ENCODE measurements around the gene MCEMP1.

MCEMP1 gene

DNA sequence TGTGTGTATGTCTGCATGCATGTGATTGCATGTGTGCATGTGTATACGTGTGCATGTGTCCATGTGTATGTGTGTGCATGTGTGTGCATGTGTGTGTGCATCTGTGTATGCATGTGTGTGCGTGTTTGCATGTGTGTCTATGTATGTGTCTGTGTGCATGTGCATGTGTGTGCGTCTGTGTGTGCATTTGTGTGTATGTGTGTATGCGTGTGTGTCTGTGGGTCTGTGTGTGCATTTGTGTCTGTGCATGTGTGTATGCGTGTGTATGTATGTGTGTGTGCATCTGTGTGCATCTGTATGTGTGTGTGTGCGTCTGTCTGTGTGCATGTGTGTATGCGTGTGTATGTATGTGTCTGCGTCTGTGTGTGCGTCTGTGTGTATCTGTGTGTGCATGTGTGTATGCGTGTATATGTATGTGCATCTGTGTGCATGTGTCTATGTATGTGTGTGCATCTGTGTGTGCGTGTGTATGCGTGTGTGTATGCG is 37.0 kb upstream of the MCEMP1 start:
- no peak for DNase-seq
- Histone ChIP-seq H3K4me1 (ENCODE audit: insufficient read depth, low read length) (no peaks in the 10 kb centered on the region), H3K27ac (ENCODE audit: low read length) (no peak overlapping the region), H3K79me2 (ENCODE audit: insufficient read depth, low read length) (no peaks in the 10 kb centered on the region), H3K36me3 (ENCODE audit: insufficient read depth, low read length) (no peaks in the 10 kb centered on the region), H3K27me3 (ENCODE audit: insufficient read depth, low read length, poor library complexity) (no peaks in the 10 kb centered on the region), H4K20me1 (ENCODE audit: insufficient read depth, low read length) (no peaks in the 10 kb centered on the region), H3K9ac (ENCODE audit: low read depth, low read length) (no peak overlapping the region), H3K4me3 (ENCODE audit: low read depth in 1 of 2, low read length in 2 of 2) (no peak overlapping the region), H2AFZ (ENCODE audit: low read depth, low read length) (no peak overlapping the region), H3K4me2 (ENCODE audit: insufficient read depth, low read length) (no peak overlapping the region), H3K9me3 (ENCODE audit: insufficient read depth, low read length, severe bottlenecking) (peaks cover 5% of the 10 kb centered on the region)
- TF ChIP-seq, protein P1, sequence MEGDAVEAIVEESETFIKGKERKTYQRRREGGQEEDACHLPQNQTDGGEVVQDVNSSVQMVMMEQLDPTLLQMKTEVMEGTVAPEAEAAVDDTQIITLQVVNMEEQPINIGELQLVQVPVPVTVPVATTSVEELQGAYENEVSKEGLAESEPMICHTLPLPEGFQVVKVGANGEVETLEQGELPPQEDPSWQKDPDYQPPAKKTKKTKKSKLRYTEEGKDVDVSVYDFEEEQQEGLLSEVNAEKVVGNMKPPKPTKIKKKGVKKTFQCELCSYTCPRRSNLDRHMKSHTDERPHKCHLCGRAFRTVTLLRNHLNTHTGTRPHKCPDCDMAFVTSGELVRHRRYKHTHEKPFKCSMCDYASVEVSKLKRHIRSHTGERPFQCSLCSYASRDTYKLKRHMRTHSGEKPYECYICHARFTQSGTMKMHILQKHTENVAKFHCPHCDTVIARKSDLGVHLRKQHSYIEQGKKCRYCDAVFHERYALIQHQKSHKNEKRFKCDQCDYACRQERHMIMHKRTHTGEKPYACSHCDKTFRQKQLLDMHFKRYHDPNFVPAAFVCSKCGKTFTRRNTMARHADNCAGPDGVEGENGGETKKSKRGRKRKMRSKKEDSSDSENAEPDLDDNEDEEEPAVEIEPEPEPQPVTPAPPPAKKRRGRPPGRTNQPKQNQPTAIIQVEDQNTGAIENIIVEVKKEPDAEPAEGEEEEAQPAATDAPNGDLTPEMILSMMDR (IDR thresholded peaks at IDR 0.05; ENCODE audit: borderline replicate concordance, extremely low read depth, low read length, poor library complexity, severe bottlenecking): no peak
- TF ChIP-seq EZH2 (IDR thresholded peaks at IDR 0.05; ENCODE audit: borderline replicate concordance, low read depth, low read length, severe bottlenecking): no peak
- no peak for ATAC-seq (ENCODE audit: insufficient read depth, low read depth)

DNA sequence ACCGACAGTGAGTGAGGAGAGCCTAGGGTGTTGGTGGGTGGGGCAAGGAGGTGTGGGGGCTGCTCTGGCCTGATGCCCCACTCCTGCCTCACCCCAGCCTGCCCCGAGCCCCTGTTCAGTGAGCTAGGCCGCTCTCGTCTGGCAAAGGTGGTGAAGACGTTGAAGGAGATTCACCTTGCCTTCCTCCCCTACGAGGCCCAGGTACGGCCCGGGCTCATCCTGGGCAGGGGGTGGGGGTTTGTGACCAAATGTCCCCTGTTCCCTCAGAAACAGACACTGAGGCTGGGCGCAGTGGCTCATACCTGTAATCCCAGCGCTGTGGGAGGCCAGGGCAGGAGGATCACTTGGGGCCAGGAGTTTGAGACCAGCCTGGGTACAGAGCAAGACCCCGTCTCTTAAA is 36.1 kb upstream of the MCEMP1 start:
- Histone ChIP-seq H3K27me3 (ENCODE audit: insufficient read depth, low read length, poor library complexity) (no peaks in the 10 kb centered on the region), H3K4me3 (ENCODE audit: low read depth in 1 of 2, low read length in 2 of 2) (no peak overlapping the region), H3K79me2 (ENCODE audit: insufficient read depth, low read length) (no peaks in the 10 kb centered on the region), H3K4me2 (ENCODE audit: insufficient read depth, low read length) (no peak overlapping the region), H3K9me3 (ENCODE audit: insufficient read depth, low read length, severe bottlenecking) (peaks cover 5% of the 10 kb centered on the region), H3K27ac (ENCODE audit: low read length) (no peak overlapping the region), H3K9ac (ENCODE audit: low read depth, low read length) (no peak overlapping the region), H4K20me1 (ENCODE audit: insufficient read depth, low read length) (no peaks in the 10 kb centered on the region), H3K36me3 (ENCODE audit: insufficient read depth, low read length) (no peaks in the 10 kb centered on the region), H3K4me1 (ENCODE audit: insufficient read depth, low read length) (no peaks in the 10 kb centered on the region), H2AFZ (ENCODE audit: low read depth, low read length) (no peak overlapping the region)
- DNase-seq (no peak), ATAC-seq (ENCODE audit: insufficient read depth, low read depth) (no peak)
- TF ChIP-seq EZH2 (IDR thresholded peaks at IDR 0.05; ENCODE audit: borderline replicate concordance, low read depth, low read length, severe bottlenecking): no peak
- TF ChIP-seq, protein P1 (IDR thresholded peaks at IDR 0.05; ENCODE audit: borderline replicate concordance, extremely low read depth, low read length, poor library complexity, severe bottlenecking): no peak

DNA sequence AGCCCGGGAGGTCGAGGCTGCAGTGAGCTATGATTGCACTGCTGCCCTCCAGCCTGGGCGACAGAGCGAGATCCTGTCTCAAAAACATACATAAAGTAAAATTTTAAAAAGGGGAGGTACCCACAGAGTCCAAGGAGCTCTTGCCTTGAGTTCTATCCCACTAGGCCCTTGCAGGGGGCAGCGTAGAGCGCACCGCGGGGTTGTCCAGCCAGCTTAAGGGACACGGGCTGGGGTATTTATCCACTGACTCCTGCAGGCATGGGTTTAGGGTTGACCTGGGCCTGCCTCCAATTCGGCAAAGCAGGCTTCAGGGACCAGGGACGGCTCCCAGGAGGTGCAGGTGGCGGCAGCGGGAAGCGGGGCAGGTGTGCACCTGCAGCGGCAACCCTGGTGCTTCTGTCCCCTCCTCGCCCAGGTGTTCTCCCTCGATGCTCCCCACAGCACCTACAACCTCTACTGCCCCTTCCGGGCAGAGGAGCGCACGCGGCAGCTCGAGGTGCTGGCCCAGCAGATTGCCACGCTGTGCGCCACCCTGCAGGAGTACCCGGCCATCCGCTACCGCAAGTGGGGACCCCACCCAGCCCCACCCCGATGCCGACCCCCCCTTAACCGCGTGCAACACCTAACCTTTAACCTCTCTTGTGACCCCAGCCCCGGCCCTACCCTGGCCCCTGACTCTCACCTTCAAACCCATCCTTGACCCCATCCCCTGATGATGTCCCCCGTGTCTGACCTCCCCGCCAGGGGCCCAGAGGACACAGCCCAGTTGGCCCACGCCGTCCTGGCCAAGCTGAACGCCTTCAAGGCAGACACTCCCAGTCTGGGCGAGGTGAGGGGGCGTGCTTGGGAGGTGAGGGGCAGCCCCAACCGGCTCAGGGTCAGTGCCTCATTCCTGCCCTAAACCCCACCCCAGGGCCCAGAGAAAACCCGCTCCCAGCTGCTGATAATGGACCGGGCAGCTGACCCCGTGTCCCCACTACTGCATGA is 35.3 kb upstream of the MCEMP1 start:
- Histone ChIP-seq H3K79me2 (ENCODE audit: insufficient read depth, low read length) (no peaks in the 10 kb centered on the region), H3K4me2 (ENCODE audit: insufficient read depth, low read length) (no peak overlapping the region), H3K9ac (ENCODE audit: low read depth, low read length) (no peak overlapping the region), H3K27me3 (ENCODE audit: insufficient read depth, low read length, poor library complexity) (no peaks in the 10 kb centered on the region), H3K36me3 (ENCODE audit: insufficient read depth, low read length) (no peaks in the 10 kb centered on the region), H3K4me3 (ENCODE audit: low read depth in 1 of 2, low read length in 2 of 2) (no peak overlapping the region), H4K20me1 (ENCODE audit: insufficient read depth, low read length) (no peaks in the 10 kb centered on the region), H3K4me1 (ENCODE audit: insufficient read depth, low read length) (no peaks in the 10 kb centered on the region), H3K9me3 (ENCODE audit: insufficient read depth, low read length, severe bottlenecking) (peaks cover 5% of the 10 kb centered on the region), H2AFZ (ENCODE audit: low read depth, low read length) (no peak overlapping the region), H3K27ac (ENCODE audit: low read length) (no peak overlapping the region)
- no peak for ATAC-seq (ENCODE audit: insufficient read depth, low read depth)
- no peak for DNase-seq
- TF ChIP-seq, protein P1 (IDR thresholded peaks at IDR 0.05; ENCODE audit: borderline replicate concordance, extremely low read depth, low read length, poor library complexity, severe bottlenecking): peak; percentile 19
- TF ChIP-seq EZH2 (IDR thresholded peaks at IDR 0.05; ENCODE audit: borderline replicate concordance, low read depth, low read length, severe bottlenecking): no peak

All from DND-41 (cell line).